A673 (cell line): ENCODE results near the gene AFG1L. TPM values are rescaled to one million over a fixed set of nuclear protein-coding genes. Genes with fewer than 3 reads are reported as not detected.
"Not testable (repeated sequence)": the region's sequence is repeated elsewhere in the genome, so short reads cannot be mapped to it uniquely, and the experiment has no call there.

Experiments
- BruUV-seq: library from RNA; stranded (reverse); fragments of 400-500 nt; replicated peaks from 2 replicates; lab custom pipeline; 2021; lab: Mats Ljungman, UMichigan
- CTCF ChIA-PET: fragments of 300-600 bp; sonication (Branson Sonifier 250); formaldehyde crosslinking; loops from one replicate; lab custom pipeline; 2022; ENCODE audit warnings: antibody characterized with exemption; lab: Charles Lee
- POLR2A ChIA-PET: fragments of 300-600 bp; sonication (Branson Sonifier 250); formaldehyde crosslinking; loops from one replicate; lab custom pipeline; 2022; ENCODE audit warnings: antibody characterized with exemption; ENCODE audit not compliant: low non-redundant PET; lab: Charles Lee
- DNase-seq: peaks from one replicate; pipeline ENCODE4 v3.0.0-alpha.2; 2015; ENCODE audit warnings: low spot score
- H3K27ac ChIP-seq: fragments of 200-600 bp; sonication (generic); 2 replicates; pipeline ENCODE4 v1.5.1; 2016; ENCODE audit warnings: mixed run types, low read depth, mild to moderate bottlenecking, mixed read lengths, antibody characterized with exemption, low read length; ENCODE audit not compliant: poor library complexity, severe bottlenecking
- H3K27me3 ChIP-seq: fragments of 200-600 bp; sonication (generic); replicated peaks from 2 replicates; pipeline ENCODE4 v1.6.1; 2017; ENCODE audit warnings: mixed run types, low read depth, mild to moderate bottlenecking, mixed read lengths, antibody characterized with exemption, low read length; ENCODE audit not compliant: insufficient read depth, poor library complexity
- H3K36me3 ChIP-seq: fragments of 200-600 bp; sonication (generic); 2 replicates; pipeline ENCODE4 v1.6.1; 2016; ENCODE audit warnings: mixed run types, mild to moderate bottlenecking, mixed read lengths, antibody characterized with exemption, low read length; ENCODE audit not compliant: insufficient read depth, poor library complexity, severe bottlenecking
- H3K4me1 ChIP-seq: fragments of 200-600 bp; sonication (generic); 2 replicates; pipeline ENCODE4 v1.6.1; 2017; ENCODE audit warnings: mixed run types, mild to moderate bottlenecking, mixed read lengths, antibody characterized with exemption, low read length; ENCODE audit not compliant: insufficient read depth, poor library complexity, severe bottlenecking
- H3K4me3 ChIP-seq: fragments of 200-600 bp; sonication (generic); 2 replicates; pipeline ENCODE4 v1.5.1; 2016; ENCODE audit warnings: low read depth, mixed run types, mild to moderate bottlenecking, mixed read lengths, low read length; ENCODE audit not compliant: poor library complexity, severe bottlenecking
- H3K9me3 ChIP-seq: fragments of 200-600 bp; sonication (generic); 2 replicates; pipeline ENCODE4 v1.6.1; 2016; ENCODE audit warnings: mixed run types, low read depth, mild to moderate bottlenecking, mixed read lengths, antibody characterized with exemption, low read length; ENCODE audit not compliant: poor library complexity, severe bottlenecking
- EZH2 ChIP-seq: fragments of 200-600 bp; sonication (generic); IDR thresholded peaks from 2 replicates; pipeline ENCODE4 v1.6.1; 2017; ENCODE audit warnings: borderline replicate concordance, low read depth, mild to moderate bottlenecking, mixed read lengths, antibody characterized with exemption, low read length; ENCODE audit not compliant: poor library complexity, severe bottlenecking
- intact Hi-C: fragments of 100-400 bp; cut with micrococcal nuclease; formaldehyde crosslinking; loops from one replicate; pipeline ENCODE4 v1.10.0; 2022; ENCODE audit not compliant: unreplicated experiment
- total RNA-seq: library from RNA; stranded (reverse); gene quantifications from 2 replicates; pipeline ENCODE4 v1.2.3, GENCODE V29; 2021
- TF ChIP-seq, protein P1 (sequence below): fragments of 300-800, 200-600 bp; sonication (generic); conservative IDR thresholded peaks from 2 replicates; pipeline ENCODE4 v1.5.1; 2017; ENCODE audit warnings: low read depth, mild to moderate bottlenecking, antibody characterized with exemption, low read length, moderate library complexity, mixed read lengths

AFG1L gene
- total RNA-seq, 1 experiment from 2014 or later, result 7.5 TPM

DNA sequence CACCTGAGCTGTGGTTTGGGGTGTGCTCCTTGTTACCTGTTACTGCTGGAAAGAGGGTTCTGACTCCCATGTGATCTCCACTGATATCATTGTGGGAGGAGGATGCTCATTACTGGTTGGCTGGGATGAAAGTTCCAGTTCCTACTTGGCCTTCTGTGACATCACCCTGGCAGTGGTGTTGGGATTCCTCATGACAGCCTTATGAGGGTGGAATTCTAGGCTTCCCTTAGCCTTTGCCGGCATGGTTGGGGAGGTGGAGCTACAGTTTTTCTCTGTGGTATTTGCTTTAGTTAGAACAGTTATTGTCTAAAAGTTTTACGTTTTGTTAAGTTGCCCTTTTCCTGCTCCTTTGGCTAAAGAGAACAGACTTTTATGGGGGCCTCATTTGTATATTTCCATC is 112.1 kb downstream of the AFG1L start:
- Histone ChIP-seq H3K4me3 (no peak overlapping the region), H3K4me1 (no peaks in the 10 kb centered on the region), H3K9me3 (no peaks in the 10 kb centered on the region), H3K27ac (no peak overlapping the region), H3K36me3 (no peaks in the 10 kb centered on the region), H3K27me3 (no peaks in the 10 kb centered on the region)
- TF ChIP-seq, protein P1, sequence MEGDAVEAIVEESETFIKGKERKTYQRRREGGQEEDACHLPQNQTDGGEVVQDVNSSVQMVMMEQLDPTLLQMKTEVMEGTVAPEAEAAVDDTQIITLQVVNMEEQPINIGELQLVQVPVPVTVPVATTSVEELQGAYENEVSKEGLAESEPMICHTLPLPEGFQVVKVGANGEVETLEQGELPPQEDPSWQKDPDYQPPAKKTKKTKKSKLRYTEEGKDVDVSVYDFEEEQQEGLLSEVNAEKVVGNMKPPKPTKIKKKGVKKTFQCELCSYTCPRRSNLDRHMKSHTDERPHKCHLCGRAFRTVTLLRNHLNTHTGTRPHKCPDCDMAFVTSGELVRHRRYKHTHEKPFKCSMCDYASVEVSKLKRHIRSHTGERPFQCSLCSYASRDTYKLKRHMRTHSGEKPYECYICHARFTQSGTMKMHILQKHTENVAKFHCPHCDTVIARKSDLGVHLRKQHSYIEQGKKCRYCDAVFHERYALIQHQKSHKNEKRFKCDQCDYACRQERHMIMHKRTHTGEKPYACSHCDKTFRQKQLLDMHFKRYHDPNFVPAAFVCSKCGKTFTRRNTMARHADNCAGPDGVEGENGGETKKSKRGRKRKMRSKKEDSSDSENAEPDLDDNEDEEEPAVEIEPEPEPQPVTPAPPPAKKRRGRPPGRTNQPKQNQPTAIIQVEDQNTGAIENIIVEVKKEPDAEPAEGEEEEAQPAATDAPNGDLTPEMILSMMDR, result no peak
- no peak for TF ChIP-seq EZH2
- intact Hi-C loops, result no loop called here
- ChIA-PET POLR2A (no interaction called here), CTCF (no interaction called here)
- BruUV-seq, result no TSS peak
- DNase-seq, result no peak

DNA sequence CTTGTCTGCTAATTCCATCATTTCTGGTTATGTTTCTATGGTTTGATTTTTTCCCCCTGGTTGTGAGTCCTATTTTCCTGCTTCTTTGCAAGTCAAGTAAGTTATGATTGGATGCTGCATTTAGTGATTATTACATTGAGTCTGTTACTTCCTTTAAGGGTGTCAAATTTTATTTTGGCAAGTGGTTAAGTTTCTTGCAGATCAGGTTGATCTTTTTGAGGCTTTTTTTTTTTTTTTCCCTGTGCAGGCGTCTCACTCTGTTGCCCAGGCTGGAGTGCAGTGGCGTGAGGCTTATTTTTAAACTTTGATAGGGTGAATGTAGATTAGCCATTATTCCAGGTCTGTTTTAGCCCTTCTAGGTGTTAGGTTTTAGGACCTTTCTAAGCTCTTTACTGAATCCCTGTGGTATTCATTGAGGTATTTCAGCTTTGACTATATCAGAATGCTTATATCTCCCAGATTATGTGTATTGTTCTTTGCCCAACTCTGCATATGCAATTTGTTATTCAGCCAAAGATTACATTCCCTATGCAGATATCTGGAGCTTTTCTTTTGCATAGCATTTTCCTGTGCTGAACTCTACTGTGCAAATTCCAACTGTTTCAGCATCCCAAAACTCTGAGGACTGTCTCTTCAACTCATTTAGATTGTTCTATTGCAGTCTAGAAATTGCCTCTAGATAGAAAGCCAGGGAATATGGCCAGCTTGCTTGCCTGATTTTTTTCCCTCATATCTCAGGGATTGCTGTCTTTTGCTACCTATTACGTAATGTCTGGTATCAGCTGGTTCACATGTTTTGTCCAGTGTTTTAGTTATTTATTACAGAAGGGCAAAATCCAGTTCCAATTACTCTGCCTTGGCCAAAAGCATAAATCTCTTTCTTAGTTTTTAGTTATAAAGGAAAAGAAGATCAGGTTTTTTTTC is 113.3 kb downstream of the AFG1L start:
- intact Hi-C loops, result no loop called here
- Histone ChIP-seq H3K9me3 (no peaks in the 10 kb centered on the region), H3K36me3 (no peaks in the 10 kb centered on the region), H3K27me3 (no peaks in the 10 kb centered on the region), H3K4me1 (no peaks in the 10 kb centered on the region), H3K4me3 (no peak overlapping the region), H3K27ac (no peak overlapping the region)
- no TSS peak for BruUV-seq
- ChIA-PET POLR2A (no interaction called here), CTCF (no interaction called here)
- DNase-seq, result no peak
- TF ChIP-seq, protein P1, result no peak
- TF ChIP-seq EZH2, result no peak

DNA sequence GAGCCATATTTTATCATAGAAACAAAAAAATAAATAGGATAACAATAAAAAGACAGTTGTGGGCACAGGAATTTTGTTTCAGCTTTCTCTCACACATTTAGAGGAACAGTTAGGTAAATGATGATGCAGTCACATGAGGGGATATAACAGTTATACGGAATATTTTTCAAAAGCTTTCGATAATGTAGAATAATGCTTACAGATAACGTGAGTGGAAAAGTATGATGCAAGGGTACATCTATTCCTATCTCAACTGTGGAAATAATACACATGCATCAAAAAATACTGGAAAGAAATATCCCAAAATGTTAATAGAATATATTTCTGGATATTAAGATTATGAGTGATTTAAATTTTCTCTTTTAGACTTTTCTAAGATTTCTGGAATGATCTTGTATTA is 114.0 kb downstream of the AFG1L start:
- intact Hi-C loops, result no loop called here
- POLR2A ChIA-PET, result no interaction called here
- no peaks in the 10 kb centered on the region for H3K27me3 ChIP-seq
- CTCF ChIA-PET, result no interaction called here
- no peak for DNase-seq
- no peaks in the 10 kb centered on the region for H3K9me3 ChIP-seq
- no peaks in the 10 kb centered on the region for H3K4me1 ChIP-seq
- no TSS peak for BruUV-seq
- no peak for TF ChIP-seq EZH2
- TF ChIP-seq, protein P1, result no peak
- H3K36me3 ChIP-seq, result no peaks in the 10 kb centered on the region
- no peak overlapping the region for H3K27ac ChIP-seq
- no peak overlapping the region for H3K4me3 ChIP-seq

DNA sequence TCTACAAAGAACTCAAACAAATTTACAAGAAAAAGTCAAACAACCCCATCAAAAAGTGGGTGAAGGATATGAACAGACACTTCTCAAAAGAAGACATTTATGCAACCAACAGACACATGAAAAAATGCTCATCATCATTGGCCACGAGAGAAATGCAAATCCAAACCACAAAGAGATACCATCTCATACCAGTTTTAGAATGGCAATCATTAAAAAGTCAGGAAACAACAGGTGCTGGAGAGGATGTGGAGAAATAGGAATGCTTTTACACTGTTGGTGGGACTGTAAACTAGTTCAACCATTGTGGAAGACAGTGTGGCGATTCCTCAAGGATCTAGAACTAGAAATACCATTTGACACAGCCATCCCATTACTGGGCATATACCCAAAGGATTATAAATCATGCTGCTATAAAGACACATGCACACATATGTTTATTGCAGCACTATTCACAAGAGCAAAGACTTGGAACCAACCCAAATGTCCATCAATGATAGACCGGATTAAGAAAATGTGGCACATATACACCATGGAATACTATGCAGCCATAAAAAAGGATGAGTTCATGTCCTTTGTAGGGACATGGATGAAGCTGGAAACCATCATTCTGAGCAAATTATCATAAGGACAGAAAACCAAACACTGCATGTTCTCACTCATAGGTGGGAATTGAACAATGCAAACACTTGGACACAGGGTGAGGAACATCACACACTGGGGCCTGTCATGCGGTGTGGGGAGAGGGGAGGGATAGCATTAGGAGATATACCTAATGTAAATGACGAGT is 121.4 kb downstream of the AFG1L start:
- POLR2A ChIA-PET, BruUV-seq, CTCF ChIA-PET, H3K27me3 ChIP-seq, H3K27ac ChIP-seq, DNase-seq, intact Hi-C loops, H3K9me3 ChIP-seq, H3K4me1 ChIP-seq, H3K4me3 ChIP-seq, H3K36me3 ChIP-seq: not testable (repeated sequence)
